A673 (cell line): Measurements from ENCODE around the gene PPP1R37.

Source experiments
- CTCF ChIP-seq: fragments of 300-800, 200-600 bp; sonication (generic); conservative IDR thresholded peaks from 2 replicates; pipeline ENCODE4 v1.5.1; 2017; ENCODE audit warnings: low read depth, mild to moderate bottlenecking, antibody characterized with exemption, low read length, moderate library complexity, mixed read lengths
- EZH2 ChIP-seq: fragments of 200-600 bp; sonication (generic); IDR thresholded peaks from 2 replicates; pipeline ENCODE4 v1.6.1; 2017; ENCODE audit warnings: borderline replicate concordance, low read depth, mild to moderate bottlenecking, mixed read lengths, antibody characterized with exemption, low read length; ENCODE audit not compliant: poor library complexity, severe bottlenecking

DNA sequence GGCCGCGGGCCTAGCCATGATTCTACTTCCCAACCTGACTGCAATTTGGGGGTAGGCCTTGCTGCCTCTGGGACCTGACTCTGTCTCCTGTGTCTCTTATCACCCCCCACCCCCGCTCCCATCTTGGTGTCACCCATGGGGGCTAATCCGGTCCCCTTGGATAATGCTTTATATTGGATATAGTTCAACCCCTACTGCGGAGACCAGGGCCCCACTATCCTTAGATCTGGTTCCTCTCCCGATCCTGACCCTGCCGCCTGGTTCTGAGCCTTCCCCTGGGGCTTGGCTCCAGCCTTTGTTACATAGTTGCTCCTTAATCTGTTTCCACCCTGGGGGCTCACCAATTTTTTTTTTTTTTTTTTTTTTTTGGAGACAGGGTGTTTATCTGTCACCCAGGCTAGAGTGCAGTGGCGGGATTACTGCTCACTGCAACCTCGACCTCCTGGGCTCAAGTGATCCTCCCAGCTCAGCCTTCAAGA is 87.0 kb downstream of the PPP1R37 start:
- TF ChIP-seq CTCF (no peak), EZH2 (no peak)
